ENCODE measurements around the gene CD163L1. TPM values are rescaled to one million over a fixed set of nuclear protein-coding genes. Genes with fewer than 3 reads are reported as not detected.

The CD163L1 gene
- total RNA-seq, 1 experiment from 2014 or later = 0.11 TPM

GRCh38 chr12:7451756-7452155 is 7.8 kb upstream of the CD163L1 start:
- Histone ChIP-seq H3K9me3 (no peaks in the 10 kb centered on the region; the same call in 1 of the 2 replicates), H3K27me3 (replicated peaks; ENCODE audit: control insufficient read depth, insufficient read depth, low read length) (no peaks in the 10 kb centered on the region), H3K4me1 (0 out of 2 replicates have a peak, but pooled peaks cover 3% of the 10 kb centered on the region), H3K4me3 (ENCODE audit: low read depth, low read length) (no peak overlapping the region), H3K36me3 (ENCODE audit: control insufficient read depth, insufficient read depth, low read length) (no peaks in the 10 kb centered on the region)
- POLR2A ChIA-PET = no interaction called here
- no peak for DNase-seq
- Mint-ChIP-seq H3K4me1 (ENCODE audit: low read depth, unreplicated experiment) (peaks cover 10% of the 10 kb centered on the region), H3K4me3 (ENCODE audit: unreplicated experiment) (no peak overlapping the region), H3K9me3 (ENCODE audit: unreplicated experiment) (peaks cover 11% of the 10 kb centered on the region), H3K36me3 (ENCODE audit: insufficient read depth, unreplicated experiment) (no peaks in the 10 kb centered on the region), H3K27me3 (ENCODE audit: insufficient read depth, unreplicated experiment) (peaks cover 14% of the 10 kb centered on the region), H3K27ac (ENCODE audit: unreplicated experiment) (no peak overlapping the region)
- TF ChIP-seq, protein P1, sequence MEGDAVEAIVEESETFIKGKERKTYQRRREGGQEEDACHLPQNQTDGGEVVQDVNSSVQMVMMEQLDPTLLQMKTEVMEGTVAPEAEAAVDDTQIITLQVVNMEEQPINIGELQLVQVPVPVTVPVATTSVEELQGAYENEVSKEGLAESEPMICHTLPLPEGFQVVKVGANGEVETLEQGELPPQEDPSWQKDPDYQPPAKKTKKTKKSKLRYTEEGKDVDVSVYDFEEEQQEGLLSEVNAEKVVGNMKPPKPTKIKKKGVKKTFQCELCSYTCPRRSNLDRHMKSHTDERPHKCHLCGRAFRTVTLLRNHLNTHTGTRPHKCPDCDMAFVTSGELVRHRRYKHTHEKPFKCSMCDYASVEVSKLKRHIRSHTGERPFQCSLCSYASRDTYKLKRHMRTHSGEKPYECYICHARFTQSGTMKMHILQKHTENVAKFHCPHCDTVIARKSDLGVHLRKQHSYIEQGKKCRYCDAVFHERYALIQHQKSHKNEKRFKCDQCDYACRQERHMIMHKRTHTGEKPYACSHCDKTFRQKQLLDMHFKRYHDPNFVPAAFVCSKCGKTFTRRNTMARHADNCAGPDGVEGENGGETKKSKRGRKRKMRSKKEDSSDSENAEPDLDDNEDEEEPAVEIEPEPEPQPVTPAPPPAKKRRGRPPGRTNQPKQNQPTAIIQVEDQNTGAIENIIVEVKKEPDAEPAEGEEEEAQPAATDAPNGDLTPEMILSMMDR (IDR thresholded peaks at IDR 0.05; ENCODE audit: insufficient read depth in 1 of 2, low read depth in 1 of 2, low read length in 1 of 2, severe bottlenecking in 1 of 2, unreplicated experiment in 1 of 2) = no peak
- BruUV-seq (replicated peaks) = no TSS peak
- CTCF ChIA-PET = no interaction called here
- intact Hi-C loops (cut with micrococcal nuclease; ENCODE audit: unreplicated experiment) = no loop called here

- intact Hi-C loops (cut with micrococcal nuclease; ENCODE audit: unreplicated experiment) = no loop called here
- Mint-ChIP-seq H3K9me3 (ENCODE audit: unreplicated experiment) (peaks cover 11% of the 10 kb centered on the region), H3K27ac (ENCODE audit: unreplicated experiment) (no peak overlapping the region), H3K4me1 (ENCODE audit: low read depth, unreplicated experiment) (peaks cover 10% of the 10 kb centered on the region), H3K4me3 (ENCODE audit: unreplicated experiment) (no peak overlapping the region), H3K36me3 (ENCODE audit: insufficient read depth, unreplicated experiment) (no peaks in the 10 kb centered on the region), H3K27me3 (ENCODE audit: insufficient read depth, unreplicated experiment) (peaks cover 15% of the 10 kb centered on the region)
- no peaks in the 10 kb centered on the region; the same call in 1 of the 2 replicates for H3K9me3 ChIP-seq
- TF ChIP-seq, protein P1 (IDR thresholded peaks at IDR 0.05; ENCODE audit: insufficient read depth in 1 of 2, low read depth in 1 of 2, low read length in 1 of 2, severe bottlenecking in 1 of 2, unreplicated experiment in 1 of 2) = no peak
- H3K36me3 ChIP-seq (ENCODE audit: control insufficient read depth, insufficient read depth, low read length) = no peaks in the 10 kb centered on the region
- no peaks in the 10 kb centered on the region for H3K27me3 ChIP-seq (replicated peaks; ENCODE audit: control insufficient read depth, insufficient read depth, low read length)
- BruUV-seq (replicated peaks) = no TSS peak
- peak in 1 of 2 experiments; percentile 9 for DNase-seq
- POLR2A ChIA-PET = no interaction called here
- 0 out of 2 replicates have a peak, but pooled peaks cover 3% of the 10 kb centered on the region for H3K4me1 ChIP-seq
- CTCF ChIA-PET = no interaction called here
- no peak overlapping the region for H3K4me3 ChIP-seq (ENCODE audit: low read depth, low read length)
Measured at GRCh38 chr12:7450667-7451066, 6.7 kb upstream of the CD163L1 start.

GRCh38 chr12:7448099-7448498 is 4.1 kb upstream of the CD163L1 start:
- Mint-ChIP-seq H3K4me3 (ENCODE audit: unreplicated experiment) (no peak overlapping the region), H3K27ac (ENCODE audit: unreplicated experiment) (no peak overlapping the region), H3K27me3 (ENCODE audit: insufficient read depth, unreplicated experiment) (peaks cover 17% of the 10 kb centered on the region), H3K4me1 (ENCODE audit: low read depth, unreplicated experiment) (peaks cover 10% of the 10 kb centered on the region), H3K9me3 (ENCODE audit: unreplicated experiment) (no peaks in the 10 kb centered on the region), H3K36me3 (ENCODE audit: insufficient read depth, unreplicated experiment) (no peaks in the 10 kb centered on the region)
- ChIA-PET CTCF (no interaction called here), POLR2A (no interaction called here)
- Histone ChIP-seq H3K4me1 (0 out of 2 replicates have a peak, but pooled peaks cover 3% of the 10 kb centered on the region), H3K27me3 (replicated peaks; ENCODE audit: control insufficient read depth, insufficient read depth, low read length) (no peaks in the 10 kb centered on the region), H3K9me3 (no peaks in the 10 kb centered on the region), H3K36me3 (ENCODE audit: control insufficient read depth, insufficient read depth, low read length) (no peaks in the 10 kb centered on the region), H3K4me3 (ENCODE audit: low read depth, low read length) (no peak overlapping the region)
- no peak for DNase-seq
- TF ChIP-seq, protein P1 (IDR thresholded peaks at IDR 0.05; ENCODE audit: insufficient read depth in 1 of 2, low read depth in 1 of 2, low read length in 1 of 2, severe bottlenecking in 1 of 2, unreplicated experiment in 1 of 2) = no peak
- intact Hi-C loops (cut with micrococcal nuclease; ENCODE audit: unreplicated experiment) = no loop called here
- BruUV-seq (replicated peaks) = no TSS peak

All from Caco-2 (cell line).